Thoracic aorta (tissue), 2 donors: ENCODE results near the gene BAIAP2L1. TPM values are rescaled to one million over a fixed set of nuclear protein-coding genes. Genes with fewer than 3 reads are reported as not detected.

Source experiments
- ATAC-seq: fragments of 150-250 bp; one replicate; pipeline ENCODE4 v1.8.0; 2017; ENCODE audit warnings: low read depth; ENCODE audit not compliant: insufficient number of reproducible peaks, low FRiP score
- DNase-seq: peaks from one replicate; pipeline ENCODE4 v3.0.0-alpha.2; 2020; ENCODE audit warnings: low spot score
- H3K27ac ChIP-seq, 2 donors: fragments of 200-600 bp; sonication (generic); 1 replicate in 1 of 2; 2 replicates in 1 of 2; pipeline ENCODE4 v1.5.1; 2016; ENCODE audit warnings: mild to moderate bottlenecking in 2 of 2, moderate library complexity in 2 of 2
- H3K27me3 ChIP-seq: fragments of 200-600 bp; sonication (generic); replicated peaks from 2 replicates; pipeline ENCODE4 v1.6.0; 2016; ENCODE audit warnings: mild to moderate bottlenecking; ENCODE audit not compliant: insufficient read depth
- H3K36me3 ChIP-seq: fragments of 200-600 bp; sonication (generic); one replicate; pipeline ENCODE4 v1.5.1; 2016
- H3K4me1 ChIP-seq, 2 donors: fragments of 200-600 bp; sonication (generic); 1 replicate in 1 of 2; 2 replicates in 1 of 2; pipeline versions ENCODE4 v1.5.1 to v1.6.0; 2016; ENCODE audit warnings: low read depth in 2 of 2, mild to moderate bottlenecking in 1 of 2; ENCODE audit not compliant: control insufficient read depth in 1 of 2
- H3K4me3 ChIP-seq: fragments of 200-600 bp; sonication (generic); 2 replicates; pipeline ENCODE4 v1.5.1; 2016; ENCODE audit warnings: mild to moderate bottlenecking
- H3K9me3 ChIP-seq: fragments of 200-600 bp; sonication (generic); 2 replicates; pipeline ENCODE4 v1.5.1; 2016
- total RNA-seq, 2 donors: library from RNA; depleted of rRNA; stranded (reverse); fragments of >200 nt; gene quantifications; one replicate each; pipeline versions ENCODE4 v1.1.0 to v1.2.3, GENCODE V29; 2016
- TF ChIP-seq, protein P1 (sequence below): fragments of 200-600 bp; sonication (generic); IDR thresholded peaks from one replicate; pipeline ENCODE4 v1.5.1; 2019; ENCODE audit warnings: antibody characterized with exemption

The BAIAP2L1 gene
- total RNA-seq, 2 donors from 2014 or later: 0.63 to 1.4 TPM

DNA sequence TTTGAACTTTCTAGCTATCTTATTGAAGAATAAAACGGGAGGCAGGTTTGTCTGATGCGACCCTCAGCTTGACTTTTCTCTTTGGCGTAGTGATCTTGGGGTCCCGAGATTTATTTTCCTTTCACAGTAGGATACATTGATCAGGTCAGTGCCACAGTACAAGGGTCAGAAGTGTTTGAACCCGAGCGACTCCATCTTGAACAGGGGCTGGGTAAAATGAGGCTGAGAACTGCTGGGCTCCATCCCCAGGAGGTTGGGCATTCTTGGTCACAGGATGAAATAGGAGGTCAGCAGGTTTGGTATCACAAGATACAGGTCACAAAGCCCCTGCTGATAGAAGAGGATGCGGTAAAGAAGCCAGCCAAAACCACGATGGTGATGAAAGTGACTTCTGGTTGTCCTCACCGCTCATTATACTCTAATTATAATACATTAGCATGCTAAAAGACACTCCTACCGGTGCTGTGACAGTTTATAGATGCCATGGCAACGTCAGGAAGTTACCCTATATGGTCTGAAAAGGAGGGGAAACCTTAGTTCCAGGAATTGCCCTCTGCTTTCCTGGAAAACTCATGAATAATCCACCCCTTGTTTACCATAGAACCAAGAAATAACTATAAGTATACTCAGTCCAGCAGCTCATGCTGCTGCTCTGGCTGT, 145.8 kb downstream of the BAIAP2L1 start:
- ATAC-seq (no peak), DNase-seq (no peak)
- Histone ChIP-seq H3K9me3 (no peaks in the 10 kb centered on the region), H3K4me1 (peaks cover 18 to 22% of the 10 kb centered on the region in 2 donors), H3K27ac (no peak overlapping the region), H3K27me3 (no peaks in the 10 kb centered on the region), H3K4me3 (no peak overlapping the region), H3K36me3 (peaks cover 8% of the 10 kb centered on the region)
- TF ChIP-seq, protein P1, sequence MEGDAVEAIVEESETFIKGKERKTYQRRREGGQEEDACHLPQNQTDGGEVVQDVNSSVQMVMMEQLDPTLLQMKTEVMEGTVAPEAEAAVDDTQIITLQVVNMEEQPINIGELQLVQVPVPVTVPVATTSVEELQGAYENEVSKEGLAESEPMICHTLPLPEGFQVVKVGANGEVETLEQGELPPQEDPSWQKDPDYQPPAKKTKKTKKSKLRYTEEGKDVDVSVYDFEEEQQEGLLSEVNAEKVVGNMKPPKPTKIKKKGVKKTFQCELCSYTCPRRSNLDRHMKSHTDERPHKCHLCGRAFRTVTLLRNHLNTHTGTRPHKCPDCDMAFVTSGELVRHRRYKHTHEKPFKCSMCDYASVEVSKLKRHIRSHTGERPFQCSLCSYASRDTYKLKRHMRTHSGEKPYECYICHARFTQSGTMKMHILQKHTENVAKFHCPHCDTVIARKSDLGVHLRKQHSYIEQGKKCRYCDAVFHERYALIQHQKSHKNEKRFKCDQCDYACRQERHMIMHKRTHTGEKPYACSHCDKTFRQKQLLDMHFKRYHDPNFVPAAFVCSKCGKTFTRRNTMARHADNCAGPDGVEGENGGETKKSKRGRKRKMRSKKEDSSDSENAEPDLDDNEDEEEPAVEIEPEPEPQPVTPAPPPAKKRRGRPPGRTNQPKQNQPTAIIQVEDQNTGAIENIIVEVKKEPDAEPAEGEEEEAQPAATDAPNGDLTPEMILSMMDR: no peak

DNA sequence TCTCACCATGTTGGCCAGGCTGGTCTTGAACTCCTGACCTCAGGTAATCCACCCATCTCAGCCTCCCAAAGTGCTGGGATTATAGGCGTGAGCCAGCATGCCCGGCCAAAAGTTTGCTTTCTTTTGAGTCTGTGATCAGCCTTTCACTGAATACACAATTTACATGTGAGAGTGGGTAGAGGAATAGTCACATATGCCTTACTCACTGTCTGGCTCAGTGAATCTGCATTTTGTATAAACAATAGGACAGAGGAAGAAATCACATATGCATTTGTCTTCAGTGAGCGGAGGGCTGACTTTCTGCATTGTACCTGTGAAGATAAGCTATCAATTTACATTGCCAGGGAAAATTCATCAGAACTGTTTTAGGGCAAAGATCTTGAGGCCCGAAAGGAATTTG, 146.4 kb downstream of the BAIAP2L1 start:
- H3K36me3 ChIP-seq: peaks cover 8% of the 10 kb centered on the region
- DNase-seq: no peak
- no peak for ATAC-seq
- TF ChIP-seq, protein P1: no peak
- peaks cover 18 to 22% of the 10 kb centered on the region in 2 donors for H3K4me1 ChIP-seq
- no peak overlapping the region for H3K27ac ChIP-seq
- no peak overlapping the region for H3K4me3 ChIP-seq
- H3K27me3 ChIP-seq: no peaks in the 10 kb centered on the region
- no peaks in the 10 kb centered on the region for H3K9me3 ChIP-seq

DNA sequence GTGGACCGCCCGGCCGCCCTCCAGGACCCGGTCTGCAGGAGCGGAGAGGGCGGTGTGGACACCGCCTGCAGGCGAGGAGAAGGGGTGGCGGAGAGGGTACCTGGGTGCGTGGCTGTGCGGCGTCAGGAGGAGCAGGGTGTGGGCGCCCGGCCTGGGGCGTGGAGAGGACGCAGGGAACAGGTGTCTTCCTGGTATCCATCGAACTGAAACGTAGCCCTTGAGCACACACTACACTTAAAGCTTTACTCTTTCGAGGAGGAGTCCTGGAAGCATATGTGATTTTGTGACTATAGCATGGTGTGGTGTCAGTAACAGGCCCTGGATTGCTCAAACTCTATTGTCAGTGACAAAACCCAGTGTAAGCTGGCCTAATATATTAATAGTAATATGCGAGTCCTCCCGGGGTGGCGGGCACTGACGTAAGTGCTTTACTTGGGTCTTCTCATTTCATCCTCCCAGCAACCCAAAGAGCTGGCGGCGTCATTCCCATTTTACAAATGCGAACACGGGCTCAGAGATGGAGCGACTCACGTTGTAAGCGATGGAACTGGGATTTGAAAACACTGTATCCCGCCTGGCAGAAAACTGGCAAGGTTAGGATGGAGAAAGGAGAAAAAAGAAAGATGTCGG, 148.3 kb downstream of the BAIAP2L1 start:
- Histone ChIP-seq H3K27ac (peak overlapping the region; percentile 61 to 79), H3K4me3 (peak overlapping the region; percentile 99), H3K9me3 (no peaks in the 10 kb centered on the region), H3K4me1 (peaks cover 18 to 22% of the 10 kb centered on the region in 2 donors), H3K36me3 (peaks cover 8% of the 10 kb centered on the region), H3K27me3 (no peaks in the 10 kb centered on the region)
- peak; percentile 10 for ATAC-seq
- DNase-seq: no peak
- TF ChIP-seq, protein P1: no peak

DNA sequence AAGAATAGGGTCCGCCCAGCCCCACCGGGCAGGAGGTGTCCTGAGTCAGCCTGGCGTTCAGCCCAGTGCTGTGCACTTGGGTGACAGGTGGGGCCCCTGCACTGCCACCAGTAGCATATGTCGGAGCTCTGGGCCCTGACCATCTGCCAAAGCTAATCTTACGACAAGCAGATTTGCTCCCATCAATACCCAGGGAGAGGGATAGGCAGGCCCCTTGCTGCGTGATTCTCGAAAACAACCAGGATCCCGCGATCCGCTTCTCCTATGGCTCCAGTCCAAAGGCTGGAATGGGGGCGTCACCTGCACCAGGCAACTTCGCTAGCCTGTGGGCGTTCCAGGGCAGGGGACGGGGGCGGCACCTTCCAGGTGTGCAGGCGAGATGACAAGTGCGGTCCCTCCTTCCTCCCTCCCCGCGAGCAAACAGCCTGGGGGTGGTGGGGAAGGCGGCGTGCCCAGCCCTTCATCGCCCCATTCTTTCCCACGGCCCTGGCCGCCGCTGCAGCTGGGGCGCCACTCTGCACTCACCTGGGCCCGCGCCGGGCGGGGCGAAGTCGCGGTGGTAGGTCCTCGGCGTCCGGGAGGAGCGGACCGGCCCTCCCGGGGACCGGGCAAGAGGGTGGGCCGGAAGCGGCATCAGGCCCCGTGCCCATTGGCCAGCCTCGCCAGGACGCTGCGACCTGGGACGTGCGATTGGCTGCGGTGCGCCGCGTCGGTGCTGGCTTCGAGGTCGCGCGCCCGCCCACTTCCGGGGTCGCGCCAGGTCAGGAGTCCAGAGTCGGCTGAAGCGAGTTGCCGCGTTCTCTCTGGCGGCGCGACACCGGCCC, 149.1 kb downstream of the BAIAP2L1 start, which contains the start of gene TECPR1:
Gene TECPR1, minus strand, starts transcription at position 632 of the 824 bp plus-strand sequence. CDS start 6,086 bp downstream, outside the sequence.
- Histone ChIP-seq H3K27me3 (no peaks in the 10 kb centered on the region), H3K4me1 (peaks cover 18 to 22% of the 10 kb centered on the region in 2 donors), H3K9me3 (no peaks in the 10 kb centered on the region), H3K27ac (peak within 1 kb of the TSS; percentile 71 to 79), H3K4me3 (peak within 1 kb of the TSS; percentile 99), H3K36me3 (peaks cover 4% of the 10 kb centered on the region)
- TF ChIP-seq, protein P1: no peak
- ATAC-seq (peak; percentile 88), DNase-seq (peak; percentile 66)

DNA sequence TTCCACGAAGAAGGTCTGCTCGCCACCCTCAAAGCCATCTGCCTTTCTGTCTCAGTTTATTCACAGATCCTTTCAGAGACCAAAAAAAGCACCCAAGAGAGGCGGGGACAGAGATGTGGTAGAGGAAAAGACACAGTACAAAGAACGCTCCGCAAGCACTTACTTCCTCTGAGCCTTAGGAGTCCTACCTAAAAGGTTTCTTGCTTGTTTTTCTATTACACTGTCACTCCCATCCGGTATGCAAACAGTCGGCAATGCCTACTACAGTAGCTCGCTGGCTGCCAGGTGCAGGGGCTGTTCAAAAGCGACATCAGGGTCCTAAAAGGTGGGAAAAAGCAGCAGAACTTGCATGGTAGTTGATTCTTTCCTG, 149.7 kb downstream of the BAIAP2L1 start:
- peak overlapping the region; percentile 99 for H3K4me3 ChIP-seq
- peak overlapping the region in 1 of 2 donors; percentile 71 for H3K27ac ChIP-seq
- H3K9me3 ChIP-seq: no peaks in the 10 kb centered on the region
- no peak for ATAC-seq
- TF ChIP-seq, protein P1: no peak
- no peaks in the 10 kb centered on the region for H3K27me3 ChIP-seq
- DNase-seq: no peak
- H3K4me1 ChIP-seq: peaks cover 18 to 22% of the 10 kb centered on the region in 2 donors
- peaks cover under 1% of the 10 kb centered on the region for H3K36me3 ChIP-seq
